ENCODE measurements around the gene LARGE1.

DNA sequence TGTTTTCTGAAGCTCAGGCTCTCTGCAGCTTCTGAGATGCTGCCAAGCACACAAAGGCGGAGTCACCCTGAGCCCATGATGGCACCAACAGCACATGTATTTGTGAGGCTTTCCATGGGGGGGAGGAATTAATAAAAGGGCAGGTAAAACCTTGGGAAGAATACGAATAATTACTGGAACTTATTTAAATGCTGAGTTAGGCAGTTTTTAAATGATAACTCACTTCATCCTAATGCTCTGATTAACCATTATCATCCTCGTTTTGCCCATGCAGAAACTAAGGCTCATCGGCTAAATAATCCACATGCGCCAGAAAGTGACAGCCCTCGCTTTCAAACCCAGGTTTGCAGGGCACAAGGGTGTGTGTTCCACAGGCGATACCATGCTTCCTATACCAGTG, 35.4 kb downstream of the LARGE1 start:
- TF ChIP-seq, protein P1, sequence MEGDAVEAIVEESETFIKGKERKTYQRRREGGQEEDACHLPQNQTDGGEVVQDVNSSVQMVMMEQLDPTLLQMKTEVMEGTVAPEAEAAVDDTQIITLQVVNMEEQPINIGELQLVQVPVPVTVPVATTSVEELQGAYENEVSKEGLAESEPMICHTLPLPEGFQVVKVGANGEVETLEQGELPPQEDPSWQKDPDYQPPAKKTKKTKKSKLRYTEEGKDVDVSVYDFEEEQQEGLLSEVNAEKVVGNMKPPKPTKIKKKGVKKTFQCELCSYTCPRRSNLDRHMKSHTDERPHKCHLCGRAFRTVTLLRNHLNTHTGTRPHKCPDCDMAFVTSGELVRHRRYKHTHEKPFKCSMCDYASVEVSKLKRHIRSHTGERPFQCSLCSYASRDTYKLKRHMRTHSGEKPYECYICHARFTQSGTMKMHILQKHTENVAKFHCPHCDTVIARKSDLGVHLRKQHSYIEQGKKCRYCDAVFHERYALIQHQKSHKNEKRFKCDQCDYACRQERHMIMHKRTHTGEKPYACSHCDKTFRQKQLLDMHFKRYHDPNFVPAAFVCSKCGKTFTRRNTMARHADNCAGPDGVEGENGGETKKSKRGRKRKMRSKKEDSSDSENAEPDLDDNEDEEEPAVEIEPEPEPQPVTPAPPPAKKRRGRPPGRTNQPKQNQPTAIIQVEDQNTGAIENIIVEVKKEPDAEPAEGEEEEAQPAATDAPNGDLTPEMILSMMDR (conservative IDR thresholded peaks at IDR 0.05; ENCODE audit: low read length): no peak
- TF ChIP-seq EZH2phosphoT487 (IDR thresholded peaks at IDR 0.05; ENCODE audit: borderline replicate concordance): no peak
